ENCODE data around the gene ZNF638. TPM values are rescaled to one million over a fixed set of nuclear protein-coding genes. Genes with fewer than 3 reads are reported as not detected.

Gene ZNF638
- total and polyA plus RNA-seq, 9 of the 15 experiments (the other 6 are each of a cell fraction or from before 2014, with no cell fraction given) = 53.3 to 165 (median 98.8) TPM

GRCh38 chr2:71292159-71292558 is 39.4 kb upstream of the ZNF638 start:
- Histone ChIP-seq H3K4me1 (replicated peaks in 1 of 2; ENCODE audit: control insufficient read depth in 2 of 2, insufficient read depth in 2 of 2, low read length in 2 of 2) (no peaks in the 10 kb centered on the region), H3K9ac (ENCODE audit: insufficient read depth in 1 of 2, low read depth in 2 of 2, low read length in 2 of 2) (no peak overlapping the region), H3K9me1 (ENCODE audit: control insufficient read depth, insufficient read depth, low read length) (no peaks in the 10 kb centered on the region), H4K20me1 (replicated peaks; ENCODE audit: control insufficient read depth, insufficient read depth, low read length) (no peaks in the 10 kb centered on the region), H2AFZ (ENCODE audit: low read depth, low read length) (no peak overlapping the region), H3K9me3 (replicated peaks; ENCODE audit: control insufficient read depth, insufficient read depth, low read depth, low read length) (no peaks in the 10 kb centered on the region), H3K27ac (ENCODE audit: extremely low read depth, low read depth, low read length) (no peak overlapping the region), H3K27me3 (ENCODE audit: control insufficient read depth in 2 of 2, insufficient read depth in 2 of 2, low read length in 2 of 2) (peaks cover 4 to 21% of the 10 kb centered on the region in 2 experiments; a peak in 4 of 5 replicates), H3K4me2 (ENCODE audit: insufficient read depth, low read length) (no peak overlapping the region), H3K36me3 (ENCODE audit: control insufficient read depth, insufficient read depth, low read length) (no peaks in the 10 kb centered on the region), H3K4me3 (no peak overlapping the region), H3K79me2 (ENCODE audit: control insufficient read depth, insufficient read depth, low read length) (no peaks in the 10 kb centered on the region)
- ATAC-seq = no peak
- FAIRE-seq = no peak
- POLR2A ChIA-PET = no interaction called here
- CTCF ChIA-PET (ENCODE audit: low intra/inter-chr PET ratio) = no interaction called here
- DNase-seq (ENCODE audit: extremely low read depth in 1 of 4, low spot score in 3 of 4) = no peak
- in situ Hi-C loops (cut with MboI) = no loop called here
- TF ChIP-seq MED1 (CRISPR knock-in tag; IDR thresholded peaks at IDR 0.05; ENCODE audit: borderline replicate concordance) (no peak), ZNF197 (CRISPR knock-in tag; IDR thresholded peaks at IDR 0.05; ENCODE audit: low read depth) (no peak), ZBTB34 (CRISPR knock-in tag; IDR thresholded peaks at IDR 0.05) (no peak), MBD2 (IDR thresholded peaks at IDR 0.05; ENCODE audit: borderline replicate concordance, low read depth) (no peak), ETV1 (tag; conservative IDR thresholded peaks at IDR 0.05; ENCODE audit: low read depth) (no peak), NFE2 (IDR thresholded peaks at IDR 0.05; ENCODE audit: low read depth) (no peak), ZNF232 (CRISPR knock-in tag; IDR thresholded peaks at IDR 0.05) (no peak), CBX2 (IDR thresholded peaks at IDR 0.05; ENCODE audit: insufficient read depth, low read length, poor library complexity, severe bottlenecking) (no peak), FOXK1 (CRISPR knock-in tag; IDR thresholded peaks at IDR 0.05; ENCODE audit: borderline replicate concordance) (no peak), BRF1 (IDR thresholded peaks at IDR 0.05; ENCODE audit: borderline replicate concordance, extremely low read depth, insufficient read length) (no peak), RBFOX2 (IDR thresholded peaks at IDR 0.05; ENCODE audit: low read depth, low read length) (no peak), UBTF (IDR thresholded peaks at IDR 0.05; ENCODE audit: borderline replicate concordance in 1 of 2, low read depth in 2 of 2, low read length in 2 of 2) (no peak), ZNF778 (CRISPR knock-in tag; IDR thresholded peaks at IDR 0.05) (no peak), ATF4 (CRISPR knock-in tag; IDR thresholded peaks at IDR 0.05) (no peak), KHSRP (IDR thresholded peaks at IDR 0.05) (no peak), SNIP1 (IDR thresholded peaks at IDR 0.05; ENCODE audit: low read depth) (no peak)
- intact Hi-C loops (cut with micrococcal nuclease) = no loop called here
- BruUV-seq (replicated peaks) = no TSS peak
- WGBS (ENCODE audit: insufficient coverage, low coverage, missing lambda C conversion rate) = 0% methylated on average over 1 of the region's 1 CpG

Data from K562 (cell line).